Smooth muscle cell (in vitro differentiated cells): ENCODE results near the gene PDE1C. TPM values are rescaled to one million over a fixed set of nuclear protein-coding genes. Genes with fewer than 3 reads are reported as not detected.

Experiments used
- DNase-seq: peaks from one replicate; lab custom pipeline; 2025; ENCODE audit not compliant: unreplicated experiment; lab: John Stamatoyannopoulos, UW
- H2AFZ ChIP-seq: fragments of 200-600 bp; sonication (generic); 2 replicates; pipeline ENCODE4 v1.6.0; 2016; ENCODE audit warnings: antibody characterized with exemption, low read depth, mild to moderate bottlenecking
- H3F3A ChIP-seq: fragments of 200-600 bp; sonication (generic); 2 replicates; pipeline ENCODE4 v1.6.0; 2017; ENCODE audit warnings: antibody characterized with exemption, low read depth
- H3K27ac ChIP-seq: fragments of 200-600 bp; sonication (generic); 2 replicates; pipeline ENCODE4 v1.5.1; 2016; ENCODE audit warnings: low read depth, mild to moderate bottlenecking
- H3K27me3 ChIP-seq: fragments of 200-600 bp; sonication (generic); 2 replicates; pipeline ENCODE4 v1.6.1; 2016; ENCODE audit warnings: low read depth, mild to moderate bottlenecking
- H3K36me3 ChIP-seq: fragments of 200-600 bp; sonication (generic); 2 replicates; pipeline ENCODE4 v1.5.1; 2016; ENCODE audit warnings: low read depth
- H3K4me1 ChIP-seq: fragments of 200-600 bp; sonication (generic); 2 replicates; pipeline ENCODE4 v1.5.1; 2016; ENCODE audit warnings: low read depth
- H3K4me2 ChIP-seq: fragments of 200-600 bp; sonication (generic); 2 replicates; pipeline ENCODE4 v1.6.0; 2016; ENCODE audit warnings: mild to moderate bottlenecking
- H3K4me3 ChIP-seq: fragments of 200-600 bp; sonication (generic); 2 replicates; pipeline ENCODE4 v1.5.1; 2016; ENCODE audit warnings: mild to moderate bottlenecking
- H3K79me2 ChIP-seq: fragments of 200-600 bp; sonication (generic); 2 replicates; pipeline ENCODE4 v1.6.0; 2016; ENCODE audit warnings: low read depth, mild to moderate bottlenecking
- H3K9ac ChIP-seq: fragments of 200-600 bp; sonication (generic); 2 replicates; pipeline ENCODE4 v1.6.0; 2016; ENCODE audit warnings: low read depth
- H3K9me3 ChIP-seq: fragments of 200-600 bp; sonication (generic); replicated peaks from 2 replicates; pipeline ENCODE4 v1.5.1; 2016; ENCODE audit warnings: low read depth
- H4K20me1 ChIP-seq: fragments of 200-600 bp; sonication (generic); 2 replicates; pipeline ENCODE4 v1.6.0; 2016; ENCODE audit warnings: low read depth
- WGBS: methylation state at CpG from one replicate; pipeline ENCODE4 v1.1.7; 2016; ENCODE audit warnings: low lambda C conversion rate; 5-methylcytosine and 5-hydroxymethylcytosine counted together
- polyA plus RNA-seq: library from polyadenylated mRNA; unstranded; fragments of >200 nt; fragmentation: Nextera tagmentation; extraction: Ambion mirVana; gene quantifications from 2 replicates; pipeline ENCODE4 v1.2.1, GENCODE V29; 2016
- total RNA-seq: library from RNA; depleted of rRNA; stranded (reverse); fragments of >200 nt; gene quantifications from 2 replicates; pipeline ENCODE4 v1.2.3, GENCODE V29; 2014
- TF ChIP-seq, protein P1 (sequence below): fragments of 200-600 bp; sonication (generic); IDR thresholded peaks from 2 replicates; pipeline ENCODE4 v1.5.1; 2017; ENCODE audit warnings: borderline replicate concordance, mild to moderate bottlenecking, antibody characterized with exemption; ENCODE audit not compliant: insufficient read depth, poor library complexity, severe bottlenecking

The PDE1C gene
- total and polyA plus RNA-seq, 2 experiments from 2014 or later, result 1.2 to 6.9 TPM

DNA sequence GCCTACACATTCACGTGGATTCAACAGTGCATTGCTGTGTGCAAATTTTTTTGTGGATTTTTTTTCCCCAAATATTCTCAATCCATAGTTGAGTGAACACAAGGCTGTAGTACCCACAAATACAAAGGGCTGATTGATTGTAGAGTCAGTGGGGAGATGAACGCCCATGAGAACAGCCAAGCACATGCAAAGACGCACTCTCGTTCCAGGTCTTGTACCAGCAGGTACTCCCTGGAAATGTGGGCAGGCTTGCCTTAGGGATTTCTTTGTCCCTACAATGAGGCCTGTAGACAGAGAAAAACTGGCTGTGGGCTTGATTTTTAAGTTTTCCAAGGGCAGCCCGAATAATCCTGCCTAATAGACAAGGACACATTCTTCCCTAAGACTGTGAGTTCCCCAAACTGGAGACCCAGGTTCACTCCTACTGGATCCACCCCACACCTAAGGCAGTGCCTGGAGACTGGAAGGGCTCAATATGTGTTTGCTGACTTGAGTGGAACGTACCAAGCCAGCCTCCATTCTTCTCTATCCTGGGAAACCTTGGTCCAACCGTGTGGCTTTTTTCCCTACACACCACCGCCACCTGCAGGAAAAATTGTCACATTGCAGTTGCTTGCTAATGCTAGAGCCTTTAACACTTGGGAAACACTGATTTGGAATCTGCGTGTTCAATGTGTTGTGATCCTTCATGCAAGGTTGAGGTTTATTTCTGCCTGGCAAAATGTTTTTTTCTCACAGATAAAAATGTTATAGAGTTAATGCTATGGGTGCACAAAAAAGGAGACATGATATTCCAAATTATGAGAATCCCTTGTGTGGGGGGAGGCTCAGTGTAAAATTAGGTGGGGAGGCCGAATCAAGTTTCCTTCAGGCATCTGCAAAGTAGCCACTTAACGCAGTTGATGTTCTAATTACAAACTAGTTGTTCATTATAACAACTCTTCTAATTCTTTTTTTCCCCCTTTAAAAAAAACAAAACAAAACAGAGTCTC is 333.9 kb downstream of the PDE1C start:
- Histone ChIP-seq H3K27ac (no peak overlapping the region), H4K20me1 (no peaks in the 10 kb centered on the region), H3K4me2 (no peak overlapping the region), H3K27me3 (peaks cover 2% of the 10 kb centered on the region), H3K79me2 (no peaks in the 10 kb centered on the region), H3K36me3 (no peaks in the 10 kb centered on the region), H3K4me1 (no peaks in the 10 kb centered on the region), H2AFZ (no peak overlapping the region), H3K4me3 (no peak overlapping the region), H3K9me3 (no peaks in the 10 kb centered on the region), H3K9ac (no peak overlapping the region), H3F3A (no peaks in the 10 kb centered on the region)
- DNase-seq, result peak; percentile 6
- 56% methylated on average over 11 of the region's 11 CpGs for WGBS
- TF ChIP-seq, protein P1, sequence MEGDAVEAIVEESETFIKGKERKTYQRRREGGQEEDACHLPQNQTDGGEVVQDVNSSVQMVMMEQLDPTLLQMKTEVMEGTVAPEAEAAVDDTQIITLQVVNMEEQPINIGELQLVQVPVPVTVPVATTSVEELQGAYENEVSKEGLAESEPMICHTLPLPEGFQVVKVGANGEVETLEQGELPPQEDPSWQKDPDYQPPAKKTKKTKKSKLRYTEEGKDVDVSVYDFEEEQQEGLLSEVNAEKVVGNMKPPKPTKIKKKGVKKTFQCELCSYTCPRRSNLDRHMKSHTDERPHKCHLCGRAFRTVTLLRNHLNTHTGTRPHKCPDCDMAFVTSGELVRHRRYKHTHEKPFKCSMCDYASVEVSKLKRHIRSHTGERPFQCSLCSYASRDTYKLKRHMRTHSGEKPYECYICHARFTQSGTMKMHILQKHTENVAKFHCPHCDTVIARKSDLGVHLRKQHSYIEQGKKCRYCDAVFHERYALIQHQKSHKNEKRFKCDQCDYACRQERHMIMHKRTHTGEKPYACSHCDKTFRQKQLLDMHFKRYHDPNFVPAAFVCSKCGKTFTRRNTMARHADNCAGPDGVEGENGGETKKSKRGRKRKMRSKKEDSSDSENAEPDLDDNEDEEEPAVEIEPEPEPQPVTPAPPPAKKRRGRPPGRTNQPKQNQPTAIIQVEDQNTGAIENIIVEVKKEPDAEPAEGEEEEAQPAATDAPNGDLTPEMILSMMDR, result peak; percentile 91

DNA sequence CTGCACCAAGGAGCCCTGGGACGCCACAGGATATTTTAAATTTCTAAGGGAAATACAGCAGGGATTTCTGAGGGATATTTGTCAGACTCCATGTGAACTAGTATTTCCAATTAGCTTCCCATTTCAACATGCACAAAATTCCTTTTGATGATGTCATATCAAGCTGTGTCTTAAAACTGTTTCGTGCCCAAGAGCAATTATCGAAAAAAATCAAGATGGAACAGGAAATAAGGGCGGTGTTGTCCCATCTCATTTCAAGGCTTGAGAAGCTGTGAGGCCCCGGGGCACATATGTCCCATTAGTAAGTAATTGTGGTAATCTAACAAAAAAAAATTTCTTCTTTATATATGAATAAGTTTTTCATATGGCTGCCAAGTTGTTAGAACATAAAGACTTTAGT is 335.8 kb downstream of the PDE1C start:
- no peak overlapping the region for H3K4me3 ChIP-seq
- H4K20me1 ChIP-seq, result no peaks in the 10 kb centered on the region
- no peaks in the 10 kb centered on the region for H3K27me3 ChIP-seq
- TF ChIP-seq, protein P1, result no peak
- no peak overlapping the region for H3K9ac ChIP-seq
- no peak overlapping the region for H3K4me2 ChIP-seq
- no peak overlapping the region for H3K27ac ChIP-seq
- no peaks in the 10 kb centered on the region for H3K9me3 ChIP-seq
- no peaks in the 10 kb centered on the region for H3K79me2 ChIP-seq
- 67% methylated on average over 5 of the region's 5 CpGs for WGBS
- no peak for DNase-seq
- H3K4me1 ChIP-seq, result no peaks in the 10 kb centered on the region
- no peaks in the 10 kb centered on the region for H3K36me3 ChIP-seq
- H2AFZ ChIP-seq, result no peak overlapping the region
- H3F3A ChIP-seq, result no peaks in the 10 kb centered on the region

DNA sequence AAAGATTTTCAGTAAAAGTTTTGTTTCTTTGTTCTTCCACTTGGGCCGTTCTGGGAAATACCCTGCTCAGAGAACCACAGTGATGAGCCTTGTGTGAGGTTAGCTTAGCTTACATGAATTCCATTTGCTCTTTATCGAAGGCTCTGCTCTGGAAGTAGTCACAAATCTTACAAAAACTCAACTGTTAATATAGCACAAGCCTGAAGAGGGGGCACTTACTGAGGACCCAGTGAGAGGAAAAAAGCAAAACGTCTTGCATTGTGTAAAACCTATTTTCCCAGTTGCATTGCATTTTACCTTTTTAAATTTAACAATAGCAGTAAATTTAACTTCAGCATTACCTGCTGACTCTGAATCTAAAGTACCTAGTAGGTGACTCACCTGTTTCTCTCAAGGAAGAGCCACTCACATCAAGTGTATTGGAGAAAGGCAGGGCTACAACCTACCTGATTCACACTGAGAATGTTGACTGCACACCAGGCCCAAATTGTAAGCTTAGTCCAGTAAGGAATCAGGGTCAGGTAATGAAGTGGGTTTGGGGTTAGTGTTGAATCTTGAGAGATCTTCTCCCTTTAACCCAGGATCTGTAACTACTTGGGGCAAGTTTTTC is 340.9 kb downstream of the PDE1C start:
- Histone ChIP-seq H3K27me3 (no peaks in the 10 kb centered on the region), H3K9ac (no peak overlapping the region), H3K36me3 (no peaks in the 10 kb centered on the region), H3K4me1 (no peaks in the 10 kb centered on the region), H2AFZ (no peak overlapping the region), H3K79me2 (no peaks in the 10 kb centered on the region), H4K20me1 (no peaks in the 10 kb centered on the region), H3F3A (no peaks in the 10 kb centered on the region), H3K4me2 (no peak overlapping the region), H3K27ac (no peak overlapping the region), H3K9me3 (no peaks in the 10 kb centered on the region), H3K4me3 (no peak overlapping the region)
- TF ChIP-seq, protein P1, result peak; percentile 3
- 57% methylated on average over 3 of the region's 3 CpGs for WGBS
- no peak for DNase-seq
